Ishikawa (cell line): ENCODE results near the gene TBPL1.

Experiments
- CEBPB ChIP-seq: IDR thresholded peaks from 2 replicates; pipeline ENCODE4 v1.6.1; 2012
- CREB1 ChIP-seq: IDR thresholded peaks from 2 replicates; pipeline ENCODE4 v1.6.1; 2012; ENCODE audit warnings: low read depth
- EGR1 ChIP-seq: IDR thresholded peaks from 2 replicates; pipeline ENCODE4 v1.6.1; 2012
- EP300 ChIP-seq: IDR thresholded peaks from 2 replicates; pipeline ENCODE4 v1.6.1; 2012; ENCODE audit warnings: borderline replicate concordance
- FOXM1 ChIP-seq: IDR thresholded peaks from 2 replicates; pipeline ENCODE4 v1.6.1; 2012; ENCODE audit warnings: low read depth, borderline replicate concordance
- NFIC ChIP-seq: IDR thresholded peaks from 2 replicates; pipeline ENCODE4 v1.6.1; 2012
- RAD21 ChIP-seq: IDR thresholded peaks from 2 replicates; pipeline ENCODE4 v1.6.1; 2012; ENCODE audit warnings: low read depth
- REST ChIP-seq: IDR thresholded peaks from 2 replicates; pipeline ENCODE4 v1.6.1; 2012; ENCODE audit warnings: low read depth, mild to moderate bottlenecking
- TAF1 ChIP-seq: IDR thresholded peaks from 2 replicates; pipeline ENCODE4 v1.6.1; 2012; ENCODE audit warnings: low read depth, mild to moderate bottlenecking
- TCF12 ChIP-seq: IDR thresholded peaks from 2 replicates; pipeline ENCODE4 v1.6.1; 2012; ENCODE audit warnings: low read depth
- TEAD4 ChIP-seq: IDR thresholded peaks from 2 replicates; pipeline ENCODE4 v1.6.1; 2012
- YY1 ChIP-seq: IDR thresholded peaks from 2 replicates; pipeline ENCODE4 v1.6.1; 2012; ENCODE audit warnings: low read depth
- ZBTB7A ChIP-seq: IDR thresholded peaks from 2 replicates; pipeline ENCODE4 v1.6.1; 2012; ENCODE audit warnings: low read depth
- TF ChIP-seq, protein P1 (sequence below): IDR thresholded peaks from 2 replicates; pipeline ENCODE4 v1.6.1; 2012
- TF ChIP-seq, protein P2 (sequence below): IDR thresholded peaks from 2 replicates; pipeline ENCODE4 v1.6.1; 2012

The TBPL1 gene

GRCh38 chr6:134029495-134030455 is 76.8 kb downstream of the TBPL1 start:
- TF ChIP-seq, protein P1, sequence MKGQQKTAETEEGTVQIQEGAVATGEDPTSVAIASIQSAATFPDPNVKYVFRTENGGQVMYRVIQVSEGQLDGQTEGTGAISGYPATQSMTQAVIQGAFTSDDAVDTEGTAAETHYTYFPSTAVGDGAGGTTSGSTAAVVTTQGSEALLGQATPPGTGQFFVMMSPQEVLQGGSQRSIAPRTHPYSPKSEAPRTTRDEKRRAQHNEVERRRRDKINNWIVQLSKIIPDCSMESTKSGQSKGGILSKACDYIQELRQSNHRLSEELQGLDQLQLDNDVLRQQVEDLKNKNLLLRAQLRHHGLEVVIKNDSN, result no peak
- TF ChIP-seq CEBPB (no peak), RAD21 (no peak), ZBTB7A (no peak)

DNA sequence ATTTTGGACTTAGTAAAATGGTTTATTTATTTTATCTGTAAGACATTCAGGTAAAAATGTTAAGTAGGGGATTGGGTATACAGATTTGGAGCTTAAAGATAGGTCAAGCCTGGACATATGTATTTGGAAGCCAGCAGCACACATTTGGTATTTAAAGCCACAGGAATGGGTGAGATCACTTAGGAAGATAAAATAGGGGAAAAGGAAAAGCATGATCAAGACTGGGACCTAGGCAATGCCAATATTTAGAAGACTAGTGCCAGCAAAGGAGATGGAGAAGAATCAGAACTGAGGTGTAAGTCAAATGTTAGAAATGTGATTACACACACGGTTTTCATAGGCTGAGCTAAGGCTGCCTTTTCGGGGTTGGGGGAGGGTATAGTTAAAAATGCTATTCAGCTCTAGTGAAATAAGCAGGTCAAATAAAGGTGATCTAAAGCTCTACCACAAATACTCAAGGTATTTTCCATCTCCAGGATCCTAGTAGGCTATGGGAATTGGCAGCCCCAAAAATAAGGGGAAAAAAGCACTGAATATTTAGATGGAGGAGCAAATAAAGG is 78.8 kb downstream of the TBPL1 start:
- TF ChIP-seq NFIC (no peak), EP300 (no peak), TCF12 (no peak), EGR1 (no peak), TEAD4 (no peak), RAD21 (no peak), CEBPB (no peak), ZBTB7A (no peak), FOXM1 (no peak), CREB1 (no peak), REST (no peak), TAF1 (no peak), YY1 (no peak)
- TF ChIP-seq, protein P1, result no peak
- TF ChIP-seq, protein P2, sequence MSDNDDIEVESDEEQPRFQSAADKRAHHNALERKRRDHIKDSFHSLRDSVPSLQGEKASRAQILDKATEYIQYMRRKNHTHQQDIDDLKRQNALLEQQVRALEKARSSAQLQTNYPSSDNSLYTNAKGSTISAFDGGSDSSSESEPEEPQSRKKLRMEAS, result no peak

GRCh38 chr6:134034478-134034877 is 81.5 kb downstream of the TBPL1 start:
- TF ChIP-seq CREB1, result no peak
- no peak for TF ChIP-seq FOXM1
- TF ChIP-seq EGR1, result no peak

DNA sequence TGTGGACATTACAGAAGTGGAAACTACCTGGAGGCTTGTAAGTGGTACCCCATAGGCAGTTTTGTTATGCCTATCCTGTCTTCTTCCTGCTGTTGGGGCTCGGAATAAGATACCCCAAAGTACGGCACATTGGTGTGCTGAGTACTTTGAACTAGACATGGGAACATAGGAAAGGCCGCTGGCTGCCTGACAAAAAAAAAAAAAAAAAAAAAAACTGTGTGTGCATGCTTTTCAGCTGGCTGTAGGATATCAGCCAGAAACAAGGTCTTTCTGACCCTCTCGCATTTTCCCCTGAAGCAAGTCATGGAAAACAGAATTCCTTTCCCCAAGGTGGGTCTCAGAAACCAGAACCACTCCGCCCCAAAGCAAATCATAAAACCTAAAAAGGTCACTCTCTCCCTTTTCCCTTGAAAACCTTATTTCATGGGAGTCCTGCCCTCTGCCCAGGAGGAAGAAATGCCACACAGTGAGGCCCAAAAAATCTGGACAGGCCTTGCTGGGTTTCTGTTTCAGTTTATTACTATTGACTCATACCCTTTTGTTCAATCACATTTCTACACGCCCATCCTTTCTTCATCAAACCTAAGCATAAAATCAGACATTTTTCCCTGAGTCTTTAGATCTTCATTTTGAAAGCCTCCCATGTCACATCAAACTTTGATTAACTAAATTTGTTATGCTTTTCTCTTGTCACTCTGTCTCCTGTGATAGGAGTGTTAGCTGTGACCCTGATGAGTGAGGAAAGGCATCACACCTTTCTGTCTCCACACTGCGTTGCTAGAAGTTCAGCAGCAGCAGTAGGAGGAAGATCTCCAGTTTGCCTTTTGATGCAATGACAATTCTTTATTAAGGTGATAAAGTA is 82.2 kb downstream of the TBPL1 start:
- TF ChIP-seq TAF1 (no peak), REST (no peak), NFIC (no peak), CEBPB (no peak), YY1 (no peak), TCF12 (0 out of 2 replicates have a peak, but pooled peaks have one; percentile 14)

DNA sequence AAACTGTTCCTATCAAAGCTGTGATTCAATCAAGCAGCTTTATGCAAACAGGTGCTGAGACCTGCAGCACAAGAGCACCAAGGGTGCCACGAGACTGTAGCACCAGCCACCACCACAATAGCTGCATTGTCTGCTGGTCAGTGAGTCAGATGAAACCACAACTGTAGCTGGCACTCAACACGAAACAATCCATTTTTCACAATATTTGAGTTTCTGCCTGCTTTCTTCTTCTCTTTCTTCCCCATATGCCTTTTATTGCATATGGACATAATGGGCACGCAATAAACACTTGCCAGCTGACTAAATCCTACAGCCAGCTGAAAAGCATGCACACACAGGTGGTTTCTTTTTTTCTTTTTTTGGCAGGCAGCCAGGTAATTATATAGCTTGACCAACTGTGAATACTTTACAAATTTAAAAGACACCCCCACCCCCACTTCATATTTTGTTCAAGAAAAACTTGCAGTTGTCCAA is 82.8 kb downstream of the TBPL1 start:
- TF ChIP-seq EP300, result peak; percentile 94
- peak; percentile 78; the same call in 1 of the 2 replicates for TF ChIP-seq CEBPB
- TF ChIP-seq, protein P1, result 0 out of 2 replicates have a peak, but pooled peaks have one; percentile 36
- TF ChIP-seq ZBTB7A, result no peak
- TF ChIP-seq, protein P2, result peak; percentile 75; the same call in 1 of the 2 replicates
- TF ChIP-seq REST, result no peak
- TF ChIP-seq TEAD4, result peak; percentile 68
- TF ChIP-seq YY1, result no peak
- no peak for TF ChIP-seq EGR1
- no peak for TF ChIP-seq TAF1
- TF ChIP-seq RAD21, result peak; percentile 7; the same call in 1 of the 2 replicates
- peak; percentile 99 for TF ChIP-seq NFIC
- TF ChIP-seq TCF12, result peak; percentile 98
- TF ChIP-seq FOXM1, result peak; percentile 84
- TF ChIP-seq CREB1, result no peak
